K562 (cell line): ENCODE measurements around the gene TTLL3. TPM values are rescaled to one million over a fixed set of nuclear protein-coding genes. Genes with fewer than 3 reads are reported as not detected.

Source experiments
- EHMT2 ChIP-seq: fragments of 450-650 bp; IDR thresholded peaks from 2 replicates; pipeline ENCODE4 v1.6.1; 2018; ENCODE audit warnings: antibody characterized with exemption
- GABPB1 ChIP-seq: sonication (generic); formaldehyde crosslinking; IDR thresholded peaks from 2 replicates; pipeline ENCODE4 v1.8.0; 2022; ENCODE audit warnings: mild to moderate bottlenecking, missing genetic modification reagents
- KDM5B ChIP-seq: fragments of 200-600 bp; sonication (generic); IDR thresholded peaks from 2 replicates; pipeline ENCODE4 v1.6.1; 2012; ENCODE audit warnings: low read depth, mild to moderate bottlenecking, moderate library complexity, low read length, control low read depth, inconsistent platforms; ENCODE audit not compliant: insufficient replicate concordance
- NELFE ChIP-seq: IDR thresholded peaks from 2 replicates; pipeline ENCODE4 v1.6.1; 2011; ENCODE audit warnings: mild to moderate bottlenecking; ENCODE audit not compliant: insufficient read depth, insufficient read length
- NR2C2 ChIP-seq, 2 experiments: fragments of 200-800 bp in 1 of 2; sonication (Bioruptor generic) in 1 of 2; sonication (generic) in 1 of 2; formaldehyde crosslinking in 1 of 2; IDR thresholded peaks; 2 replicates each; pipeline versions ENCODE4 v1.6.1 to v1.8.0; 2016 to 2022; ENCODE audit warnings: mild to moderate bottlenecking in 1 of 2, missing compliant biosample characterization in 1 of 2, missing genetic modification characterization in 1 of 2, missing genetic modification reagents in 1 of 2
- NR2F6 ChIP-seq: fragments of 450-650 bp; formaldehyde crosslinking; IDR thresholded peaks from 2 replicates; pipeline ENCODE4 v1.4.0; 2020; ENCODE audit warnings: mild to moderate bottlenecking
- RBFOX2 ChIP-seq: fragments of 200-400 bp; formaldehyde crosslinking; IDR thresholded peaks from 2 replicates; pipeline ENCODE4 v1.6.1; 2017; ENCODE audit warnings: low read depth, mild to moderate bottlenecking, low read length, moderate library complexity
- SIRT6 ChIP-seq: IDR thresholded peaks from one replicate; pipeline ENCODE4 v1.6.1; 2012; ENCODE audit warnings: low read depth, mild to moderate bottlenecking, control low read depth, inconsistent platforms, low read length, moderate library complexity
- SP2 ChIP-seq: IDR thresholded peaks from 2 replicates; pipeline ENCODE4 v1.6.1; 2011; ENCODE audit warnings: mild to moderate bottlenecking, low read depth, low read length, moderate library complexity; ENCODE audit not compliant: poor library complexity, severe bottlenecking; ENCODE audit errors: extremely low read depth
- TEAD4 ChIP-seq, 2 experiments: sonication (generic) in 1 of 2; formaldehyde crosslinking in 1 of 2; IDR thresholded peaks; 2 replicates each; pipeline versions ENCODE4 v1.6.1 to v1.8.0; 2012 to 2022; ENCODE audit warnings: borderline replicate concordance in 1 of 2, inconsistent platforms in 1 of 2, low read length in 1 of 2, mild to moderate bottlenecking in 1 of 2, missing genetic modification reagents in 1 of 2
- XRCC3 ChIP-seq: fragments of 450-650 bp; IDR thresholded peaks from 2 replicates; pipeline ENCODE4 v1.6.1; 2017; ENCODE audit warnings: mild to moderate bottlenecking, moderate library complexity
- ZFP30 ChIP-seq: fragments of 250-450 bp; sonication (Bioruptor Pico); IDR thresholded peaks from 2 replicates; pipeline ENCODE4 v1.8.0; 2022; ENCODE audit warnings: moderate library complexity, mild to moderate bottlenecking, inconsistent platforms, borderline replicate concordance
- ZFPM2 ChIP-seq: fragments of 250-450 bp; sonication (Bioruptor Pico); IDR thresholded peaks from 2 replicates; pipeline ENCODE4 v1.5.1; 2022; ENCODE audit warnings: mild to moderate bottlenecking
- ZNF224 ChIP-seq: sonication (generic); formaldehyde crosslinking; IDR thresholded peaks from 2 replicates; pipeline ENCODE4 v1.8.0; 2022; ENCODE audit warnings: mild to moderate bottlenecking, missing genetic modification reagents
- ZNF239 ChIP-seq: fragments of 250-450 bp; sonication (Bioruptor Pico); IDR thresholded peaks from 2 replicates; pipeline ENCODE4 v1.4.0; 2020; ENCODE audit warnings: mild to moderate bottlenecking
- ZNF274 ChIP-seq: IDR thresholded peaks from 2 replicates; pipeline ENCODE4 v1.6.1; 2011; ENCODE audit warnings: low read depth, mild to moderate bottlenecking, low read length, moderate library complexity, borderline replicate concordance
- ZNF644 ChIP-seq: fragments of 200-800 bp; sonication (Bioruptor generic); IDR thresholded peaks from 2 replicates; pipeline ENCODE4 v1.6.1; 2016; ENCODE audit warnings: low read depth, missing genetic modification characterization, missing compliant biosample characterization
- ZNF778 ChIP-seq: fragments of 450-650 bp; formaldehyde crosslinking; IDR thresholded peaks from 2 replicates; pipeline ENCODE4 v1.4.0; 2020; ENCODE audit warnings: mild to moderate bottlenecking, moderate library complexity
- ZNF830 ChIP-seq: fragments of 250-450 bp; sonication (Bioruptor Pico); IDR thresholded peaks from 2 replicates; pipeline ENCODE4 v1.5.0; 2021; ENCODE audit warnings: mild to moderate bottlenecking
- polyA plus RNA-seq, 8 experiments: library from polyadenylated mRNA; depleted of rRNA in 4 of 8; stranded (reverse) in 5 of 8; unstranded in 3 of 8; fragments of >200 nt; fragmentation: Nextera tagmentation in 2 of 8; fragmentation: Illumina TruSeq in 1 of 8; extraction: Ambion mirVana in 2 of 8; extraction: Trizol in 1 of 8; gene quantifications; 2 replicates each; pipeline versions ENCODE4 v1.2.1 to v1.2.3, GENCODE V29; 2011 to 2014; ENCODE audit warnings: inconsistent platforms in 1 of 8, missing spikeins in 1 of 8
- total RNA-seq, 7 experiments: library from RNA; depleted of rRNA in 6 of 7; stranded (reverse); fragments of >200 nt in 6 of 7; fragmentation: Illumina TruSeq in 2 of 7; extraction: Trizol in 2 of 7; gene quantifications; 2 replicates each; pipeline versions ENCODE4 v1.2.1 to v1.2.3, GENCODE V29; 2011 to 2021; ENCODE audit warnings: low replicate concordance in 1 of 7
- TF ChIP-seq, protein P1 (sequence below): fragments of 250-450 bp; sonication (Bioruptor Pico); IDR thresholded peaks from 2 replicates; pipeline ENCODE4 v1.5.0; 2021; ENCODE audit warnings: mild to moderate bottlenecking, moderate library complexity
- TF ChIP-seq, protein P2 (sequence below): sonication (generic); formaldehyde crosslinking; IDR thresholded peaks from 2 replicates; pipeline ENCODE4 v1.8.0; 2023; ENCODE audit warnings: mild to moderate bottlenecking, missing genetic modification reagents

TTLL3 gene
- total and polyA plus RNA-seq, 9 of the 15 experiments (the other 6 are each of a cell fraction or from before 2014, with no cell fraction given): 8.9 to 106 (median 33.2) TPM

DNA sequence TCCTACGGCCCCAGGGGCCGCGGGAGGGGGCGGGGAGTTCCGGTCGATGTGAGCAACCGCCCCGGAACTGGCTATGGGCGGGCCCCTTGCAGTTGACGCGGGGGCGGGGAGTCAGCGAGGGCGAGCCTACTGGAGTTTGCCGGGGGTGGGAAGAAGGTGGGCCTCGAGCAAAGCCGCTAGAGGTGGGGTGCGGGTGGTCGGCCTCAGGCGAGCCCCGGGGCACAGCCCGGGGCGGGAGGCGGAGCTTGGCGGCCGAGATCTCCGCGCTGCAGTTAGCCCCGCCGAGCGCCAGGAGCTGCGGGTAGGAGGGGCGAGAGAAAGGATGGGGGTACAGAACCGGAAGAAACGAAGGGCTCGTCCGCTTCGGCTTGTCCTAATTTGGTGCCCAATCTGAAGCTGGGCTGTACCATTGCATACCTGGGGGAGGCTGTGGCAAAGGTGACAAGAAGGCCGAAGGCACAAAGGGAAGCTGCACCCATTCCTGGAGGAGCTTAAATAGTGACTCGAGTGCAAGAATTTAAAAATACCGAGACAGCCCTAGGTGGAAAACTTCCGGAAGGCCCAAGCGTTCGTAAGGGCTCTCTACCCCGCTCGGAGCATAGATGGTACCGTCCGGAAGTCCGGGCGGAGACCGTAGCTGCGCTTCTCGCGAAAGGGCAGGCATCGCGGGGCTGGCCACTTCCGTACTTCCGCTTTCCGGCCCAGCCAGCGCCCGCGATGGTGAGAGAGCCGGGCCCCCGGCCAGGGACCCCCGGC is 17.5 kb upstream of the TTLL3 start, which contains the start of the genes ARPC4 and TADA3 (continued):
- no peak for TF ChIP-seq ZNF830 (CRISPR knock-in tag)
- TF ChIP-seq RBFOX2: peak; percentile 96
- TF ChIP-seq NR2C2 (CRISPR knock-in tag; IDR thresholded peaks at IDR 0.05): no peak
- TF ChIP-seq NR2C2 (tag; IDR thresholded peaks at IDR 0.05): peak; percentile 78
- TF ChIP-seq, protein P1, sequence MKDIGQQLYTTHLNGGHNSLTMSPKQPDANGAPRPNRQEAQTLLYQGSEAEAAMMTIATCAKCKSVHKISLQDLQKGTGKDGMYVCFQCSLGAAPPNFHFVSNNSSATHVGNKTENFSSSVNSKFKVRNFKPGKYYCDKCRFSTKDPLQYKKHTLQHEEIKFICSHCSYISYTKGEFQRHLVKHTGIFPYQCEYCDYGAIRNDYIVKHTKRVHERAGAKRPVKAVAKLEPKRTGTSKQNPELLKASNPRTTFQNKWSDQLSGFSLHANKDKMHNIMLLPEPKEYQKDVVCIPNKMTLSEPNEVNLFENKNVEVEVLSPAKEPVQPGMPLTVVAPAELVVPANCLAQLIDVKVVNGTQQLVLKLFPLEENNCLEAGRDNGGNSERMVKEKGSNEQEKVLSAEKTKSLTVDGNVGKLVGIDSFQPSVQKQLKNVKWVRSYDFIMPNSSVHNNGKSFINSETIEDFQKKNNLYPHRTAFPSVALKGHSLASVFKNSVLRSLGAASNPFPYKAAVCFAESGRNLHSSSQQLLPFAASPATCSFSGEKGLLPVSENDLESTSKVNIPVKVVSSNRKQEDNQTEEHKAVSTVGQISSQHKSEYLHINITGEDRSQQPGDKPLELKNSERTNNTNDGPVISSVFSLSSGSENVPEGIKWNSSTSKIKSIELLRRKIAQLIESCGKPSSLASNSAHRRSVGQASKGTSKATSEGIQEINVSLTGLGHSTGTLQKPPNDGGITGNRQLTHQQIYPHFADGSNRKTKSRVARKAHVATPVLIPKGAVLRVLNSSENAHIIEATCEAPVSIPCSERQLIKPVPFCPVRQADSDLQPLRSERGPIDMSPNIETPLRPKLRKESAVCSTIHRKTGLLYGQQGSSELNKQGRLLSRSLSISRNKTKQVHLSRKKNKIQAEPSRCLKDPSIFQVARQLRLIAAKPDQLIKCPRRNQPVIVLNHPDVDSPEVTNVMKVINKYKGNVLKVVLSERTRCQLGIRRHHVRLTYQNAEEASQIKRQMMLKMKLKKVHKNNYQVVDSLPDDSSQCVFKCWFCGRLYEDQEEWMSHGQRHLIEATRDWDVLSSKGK: no peak
- TF ChIP-seq EHMT2: no peak
- no peak for TF ChIP-seq SIRT6
- peak; percentile 42; the same call in 1 of the 2 replicates for TF ChIP-seq ZNF239 (CRISPR knock-in tag)
- TF ChIP-seq KDM5B: peak; percentile 74
- TF ChIP-seq TEAD4 (IDR thresholded peaks at IDR 0.05; ENCODE audit: low read length): peak; percentile 44; the same call in 1 of the 2 replicates
- TF ChIP-seq TEAD4 (CRISPR knock-in tag; IDR thresholded peaks at IDR 0.05; ENCODE audit: borderline replicate concordance): no peak
- no peak for TF ChIP-seq ZNF224
- no peak for TF ChIP-seq ZFPM2
- no peak for TF ChIP-seq NR2F6 (CRISPR knock-in tag)
- no peak for TF ChIP-seq ZNF778 (CRISPR knock-in tag)
- no peak for TF ChIP-seq ZNF274
- no peak for TF ChIP-seq ZNF644 (tag)
- peak; percentile 83 for TF ChIP-seq GABPB1 (CRISPR knock-in tag)
- TF ChIP-seq ZFP30 (CRISPR knock-in tag): no peak
- TF ChIP-seq, protein P2, sequence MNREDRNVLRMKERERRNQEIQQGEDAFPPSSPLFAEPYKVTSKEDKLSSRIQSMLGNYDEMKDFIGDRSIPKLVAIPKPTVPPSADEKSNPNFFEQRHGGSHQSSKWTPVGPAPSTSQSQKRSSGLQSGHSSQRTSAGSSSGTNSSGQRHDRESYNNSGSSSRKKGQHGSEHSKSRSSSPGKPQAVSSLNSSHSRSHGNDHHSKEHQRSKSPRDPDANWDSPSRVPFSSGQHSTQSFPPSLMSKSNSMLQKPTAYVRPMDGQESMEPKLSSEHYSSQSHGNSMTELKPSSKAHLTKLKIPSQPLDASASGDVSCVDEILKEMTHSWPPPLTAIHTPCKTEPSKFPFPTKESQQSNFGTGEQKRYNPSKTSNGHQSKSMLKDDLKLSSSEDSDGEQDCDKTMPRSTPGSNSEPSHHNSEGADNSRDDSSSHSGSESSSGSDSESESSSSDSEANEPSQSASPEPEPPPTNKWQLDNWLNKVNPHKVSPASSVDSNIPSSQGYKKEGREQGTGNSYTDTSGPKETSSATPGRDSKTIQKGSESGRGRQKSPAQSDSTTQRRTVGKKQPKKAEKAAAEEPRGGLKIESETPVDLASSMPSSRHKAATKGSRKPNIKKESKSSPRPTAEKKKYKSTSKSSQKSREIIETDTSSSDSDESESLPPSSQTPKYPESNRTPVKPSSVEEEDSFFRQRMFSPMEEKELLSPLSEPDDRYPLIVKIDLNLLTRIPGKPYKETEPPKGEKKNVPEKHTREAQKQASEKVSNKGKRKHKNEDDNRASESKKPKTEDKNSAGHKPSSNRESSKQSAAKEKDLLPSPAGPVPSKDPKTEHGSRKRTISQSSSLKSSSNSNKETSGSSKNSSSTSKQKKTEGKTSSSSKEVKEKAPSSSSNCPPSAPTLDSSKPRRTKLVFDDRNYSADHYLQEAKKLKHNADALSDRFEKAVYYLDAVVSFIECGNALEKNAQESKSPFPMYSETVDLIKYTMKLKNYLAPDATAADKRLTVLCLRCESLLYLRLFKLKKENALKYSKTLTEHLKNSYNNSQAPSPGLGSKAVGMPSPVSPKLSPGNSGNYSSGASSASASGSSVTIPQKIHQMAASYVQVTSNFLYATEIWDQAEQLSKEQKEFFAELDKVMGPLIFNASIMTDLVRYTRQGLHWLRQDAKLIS (CRISPR knock-in tag): no peak; the same call in 1 of the 2 replicates
- TF ChIP-seq NELFE: no peak
- TF ChIP-seq SP2: no peak
- no peak for TF ChIP-seq XRCC3
